Esophagus muscularis mucosa (tissue), 4 donors: ENCODE results near the gene HOXD4. TPM values are rescaled to one million over a fixed set of nuclear protein-coding genes. Genes with fewer than 3 reads are reported as not detected.

Source experiments
- DNase-seq: peaks from one replicate; pipeline ENCODE4 v3.0.0-alpha.2; 2017; ENCODE audit errors: extremely low spot score
- H3K27ac ChIP-seq, 4 donors: fragments of 200-600 bp; sonication (generic); replicated peaks in 1 of 4; 1 replicate in 3 of 4; 2 replicates in 1 of 4; pipeline ENCODE4 v1.5.1; 2016 to 2019; ENCODE audit warnings: mild to moderate bottlenecking in 1 of 4
- H3K27me3 ChIP-seq, 4 donors: fragments of 200-600 bp; sonication (generic); one replicate each; pipeline versions ENCODE4 v1.5.1 to v1.6.0; 2016 to 2019
- H3K36me3 ChIP-seq, 4 donors: fragments of 200-600 bp; sonication (generic); one replicate each; pipeline ENCODE4 v1.5.1; 2016 to 2019
- H3K4me1 ChIP-seq, 4 donors: fragments of 200-600 bp; sonication (generic); one replicate each; pipeline ENCODE4 v1.5.1; 2016 to 2019
- H3K4me3 ChIP-seq, 4 donors: fragments of 200-600 bp; sonication (generic); 1 replicate in 2 of 4; 2 replicates in 2 of 4; pipeline ENCODE4 v1.5.1; 2016 to 2019; ENCODE audit warnings: mild to moderate bottlenecking in 4 of 4, moderate library complexity in 1 of 4
- H3K9me3 ChIP-seq, 4 donors: fragments of 200-600 bp; sonication (generic); 1 replicate in 3 of 4; 2 replicates in 1 of 4; pipeline ENCODE4 v1.5.1; 2016 to 2019
- EP300 ChIP-seq: sonication (generic); formaldehyde crosslinking; IDR thresholded peaks from one replicate; pipeline ENCODE4 v1.6.1; 2017; ENCODE audit warnings: antibody characterized with exemption
- POLR2A ChIP-seq: fragments of 450-650 bp; IDR thresholded peaks from one replicate; pipeline ENCODE4 v1.6.1; 2017; ENCODE audit warnings: antibody characterized with exemption, moderate library complexity, mild to moderate bottlenecking, low read depth
- POLR2AphosphoS5 ChIP-seq, 2 donors: sonication (generic); formaldehyde crosslinking; IDR thresholded peaks; one replicate each; pipeline ENCODE4 v1.6.1; 2017; ENCODE audit warnings: antibody characterized with exemption in 2 of 2
- WGBS: methylation state at CpG from one replicate; pipeline ENCODE4 v1.1.5; 2018; 5-methylcytosine and 5-hydroxymethylcytosine counted together
- intact Hi-C: fragments of 100-400 bp; cut with DNase I; formaldehyde crosslinking; loops from one replicate; pipeline ENCODE4 v1.15.1; 2023
- total RNA-seq, 4 donors: library from RNA; depleted of rRNA; stranded (reverse); fragments of >200 nt; gene quantifications; one replicate each; pipeline versions ENCODE4 v1.1.0 to v1.2.1, GENCODE V29; 2016
- TF ChIP-seq, protein P1 (sequence below), 3 experiments: fragments of 200-600 bp in 2 of 3; fragments of 450-650 bp in 1 of 3; sonication (generic) in 2 of 3; IDR thresholded peaks; one replicate each; pipeline ENCODE4 v1.5.1; 2017 to 2019; ENCODE audit warnings: antibody characterized with exemption in 3 of 3, mild to moderate bottlenecking in 2 of 3, moderate library complexity in 1 of 3

HOXD4 gene
- total RNA-seq, 4 donors from 2014 or later = 0.66 to 2.9 (median 1.9) TPM

DNA sequence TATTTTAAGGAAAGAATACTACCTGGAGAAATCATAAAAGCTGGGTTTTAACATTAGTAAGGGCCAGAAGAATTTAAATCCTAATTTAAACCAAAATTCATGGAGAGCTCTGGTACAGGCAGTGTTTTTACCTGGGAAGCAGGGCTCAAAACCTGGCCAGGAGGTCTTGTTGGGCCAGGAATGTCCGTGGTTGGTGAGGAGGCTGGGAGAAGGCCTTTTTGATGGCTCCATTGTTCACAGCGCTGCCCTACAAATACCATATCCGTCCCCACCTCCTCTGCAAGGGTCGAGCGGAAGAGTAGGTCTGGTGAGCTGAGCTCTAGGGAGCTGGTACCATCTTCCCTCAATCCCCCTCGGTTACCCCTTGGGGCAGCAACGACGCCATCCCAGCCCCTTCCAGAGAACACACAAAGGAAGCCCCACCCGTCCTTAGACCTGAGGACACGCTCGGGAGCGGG, 26.3 kb downstream of the HOXD4 start:
- WGBS = 15% methylated on average over 7 of the region's 12 CpGs
- peak overlapping the region; percentile 36 to 44 (median 40) for H3K4me3 ChIP-seq
- H3K9me3 ChIP-seq = no peaks in the 10 kb centered on the region
- H3K27ac ChIP-seq = peak overlapping the region in 2 of 4 donors; percentile 10 to 20
- peaks cover 6 to 24% (median 20%) of the 10 kb centered on the region in 4 donors for H3K4me1 ChIP-seq
- TF ChIP-seq POLR2AphosphoS5 (IDR thresholded peaks at IDR 0.05) (no peak), EP300 (no peak), POLR2A (no peak)
- TF ChIP-seq, protein P1, sequence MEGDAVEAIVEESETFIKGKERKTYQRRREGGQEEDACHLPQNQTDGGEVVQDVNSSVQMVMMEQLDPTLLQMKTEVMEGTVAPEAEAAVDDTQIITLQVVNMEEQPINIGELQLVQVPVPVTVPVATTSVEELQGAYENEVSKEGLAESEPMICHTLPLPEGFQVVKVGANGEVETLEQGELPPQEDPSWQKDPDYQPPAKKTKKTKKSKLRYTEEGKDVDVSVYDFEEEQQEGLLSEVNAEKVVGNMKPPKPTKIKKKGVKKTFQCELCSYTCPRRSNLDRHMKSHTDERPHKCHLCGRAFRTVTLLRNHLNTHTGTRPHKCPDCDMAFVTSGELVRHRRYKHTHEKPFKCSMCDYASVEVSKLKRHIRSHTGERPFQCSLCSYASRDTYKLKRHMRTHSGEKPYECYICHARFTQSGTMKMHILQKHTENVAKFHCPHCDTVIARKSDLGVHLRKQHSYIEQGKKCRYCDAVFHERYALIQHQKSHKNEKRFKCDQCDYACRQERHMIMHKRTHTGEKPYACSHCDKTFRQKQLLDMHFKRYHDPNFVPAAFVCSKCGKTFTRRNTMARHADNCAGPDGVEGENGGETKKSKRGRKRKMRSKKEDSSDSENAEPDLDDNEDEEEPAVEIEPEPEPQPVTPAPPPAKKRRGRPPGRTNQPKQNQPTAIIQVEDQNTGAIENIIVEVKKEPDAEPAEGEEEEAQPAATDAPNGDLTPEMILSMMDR (IDR thresholded peaks at IDR 0.05) = no peak
- DNase-seq = no peak
- H3K36me3 ChIP-seq = no peaks in the 10 kb centered on the region
- intact Hi-C loops = no loop called here
- H3K27me3 ChIP-seq = peaks cover 0 to 96% (median 48%) of the 10 kb centered on the region in 4 donors

DNA sequence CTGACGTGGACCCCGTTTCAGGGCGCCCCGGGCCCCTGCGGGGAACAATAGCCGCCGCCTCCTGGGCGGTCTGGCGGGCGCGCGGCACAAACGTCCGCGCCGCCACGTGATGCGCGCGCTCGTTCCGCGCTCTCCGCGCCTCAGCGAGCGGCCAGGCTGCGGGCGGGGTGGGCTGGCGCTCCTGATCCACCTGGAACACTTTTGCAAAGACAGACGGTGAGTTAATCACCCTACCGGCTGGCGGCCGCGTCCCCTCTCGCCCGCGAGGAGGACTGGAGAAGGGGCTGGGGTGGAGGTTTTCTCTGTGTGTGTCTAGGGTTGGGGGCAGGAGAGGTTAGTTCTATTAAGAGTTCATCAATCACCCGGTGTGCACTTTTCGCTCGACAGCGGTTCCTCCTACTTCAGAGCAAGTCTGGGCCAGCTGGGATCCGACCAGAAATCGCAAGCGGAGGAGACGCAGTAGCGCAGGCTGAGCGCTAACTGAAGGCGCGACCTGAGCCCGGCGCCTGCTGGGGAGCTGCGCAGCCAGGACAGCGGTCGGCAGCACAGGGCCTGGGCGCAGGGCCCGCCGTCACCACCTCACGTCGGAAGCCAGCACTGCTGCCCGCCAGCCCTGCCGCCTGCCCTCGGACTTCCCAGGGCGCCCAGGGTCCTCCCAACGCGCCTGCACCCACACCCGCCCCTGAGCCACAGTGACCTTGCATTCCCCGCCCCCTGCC, 26.8 kb downstream of the HOXD4 start:
- TF ChIP-seq, protein P1 (IDR thresholded peaks at IDR 0.05) = no peak
- TF ChIP-seq EP300 = no peak
- Histone ChIP-seq H3K27me3 (peaks cover 0 to 92% (median 42%) of the 10 kb centered on the region in 4 donors), H3K36me3 (no peaks in the 10 kb centered on the region), H3K9me3 (no peaks in the 10 kb centered on the region), H3K27ac (peak overlapping the region in 3 of 4 donors; percentile 7 to 20 (median 10)), H3K4me3 (peak overlapping the region; percentile 36 to 44 (median 40)), H3K4me1 (peaks cover 6 to 24% (median 20%) of the 10 kb centered on the region in 4 donors)
- intact Hi-C loops = no loop called here
- no peak for DNase-seq
- 6% methylated on average over 45 of the region's 68 CpGs for WGBS

DNA sequence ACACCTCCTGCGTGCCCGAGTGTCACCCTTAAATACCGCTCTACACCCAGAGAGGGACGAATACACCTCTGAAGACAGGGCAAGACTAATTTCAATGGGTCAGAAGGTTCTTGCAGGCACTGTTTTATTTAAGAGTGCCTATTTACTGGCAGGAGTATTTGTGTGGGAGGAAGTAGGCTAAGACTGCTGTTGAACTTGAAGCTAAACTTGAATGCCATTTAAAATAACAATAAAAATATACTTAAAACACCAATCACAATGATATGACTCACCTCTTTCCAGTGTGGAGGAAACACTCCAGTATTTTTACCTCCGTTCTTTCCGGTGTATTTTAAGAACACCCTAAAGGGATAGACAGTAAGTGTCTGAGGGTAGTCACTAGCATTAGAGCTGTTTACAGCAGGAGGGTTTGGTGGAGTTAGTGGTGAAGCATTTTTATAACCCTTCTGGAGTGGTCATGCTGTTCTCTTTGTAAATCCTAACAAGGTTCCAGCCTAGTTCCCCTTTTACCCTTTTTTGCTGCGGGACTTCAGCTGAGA, 27.5 kb downstream of the HOXD4 start:
- H3K36me3 ChIP-seq = no peaks in the 10 kb centered on the region
- TF ChIP-seq EP300 = no peak
- TF ChIP-seq, protein P1 (IDR thresholded peaks at IDR 0.05) = no peak
- TF ChIP-seq POLR2A = no peak
- no peak for TF ChIP-seq POLR2AphosphoS5 (IDR thresholded peaks at IDR 0.05)
- peak overlapping the region in 1 of 4 donors; percentile 10 for H3K27ac ChIP-seq
- intact Hi-C loops = no loop called here
- peaks cover 6 to 24% (median 20%) of the 10 kb centered on the region in 4 donors for H3K4me1 ChIP-seq
- peak overlapping the region; percentile 36 to 44 (median 40) for H3K4me3 ChIP-seq
- H3K27me3 ChIP-seq = peaks cover 0 to 92% (median 37%) of the 10 kb centered on the region in 4 donors
- H3K9me3 ChIP-seq = no peaks in the 10 kb centered on the region
- 25% methylated on average over 7 of the region's 7 CpGs for WGBS
- no peak for DNase-seq

DNA sequence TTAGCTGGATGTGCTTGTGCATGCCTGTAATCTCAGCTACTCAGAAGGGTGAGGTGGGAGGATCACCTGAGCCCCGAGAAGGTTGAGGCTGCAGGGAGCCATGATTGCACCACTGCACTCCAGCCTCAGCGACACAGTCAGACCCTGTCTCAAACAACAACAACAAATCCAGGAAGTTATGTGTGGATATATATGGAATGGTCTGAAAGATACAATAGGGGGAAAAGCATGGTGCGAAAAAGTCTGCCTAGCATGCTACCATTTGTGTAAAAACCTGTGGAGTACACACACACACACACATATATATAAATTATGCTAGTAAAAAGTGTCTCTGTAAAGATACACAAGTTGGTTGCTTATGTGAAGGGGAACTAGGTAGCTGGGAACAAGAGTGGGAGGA, 30.2 kb downstream of the HOXD4 start:
- Histone ChIP-seq H3K4me3 (no peak overlapping the region), H3K4me1 (peaks cover 6 to 13% (median 11%) of the 10 kb centered on the region in 4 donors), H3K27me3 (peaks cover 0 to 90% (median 18%) of the 10 kb centered on the region in 4 donors), H3K9me3 (no peaks in the 10 kb centered on the region), H3K36me3 (no peaks in the 10 kb centered on the region), H3K27ac (no peak overlapping the region)
- TF ChIP-seq EP300 (no peak), POLR2A (no peak), POLR2AphosphoS5 (IDR thresholded peaks at IDR 0.05) (no peak)
- TF ChIP-seq, protein P1 (IDR thresholded peaks at IDR 0.05) = no peak
- 79% methylated on average over 3 of the region's 3 CpGs for WGBS
- no peak for DNase-seq
- intact Hi-C loops = no loop called here
